K562 (cell line): ENCODE data around the gene RALGPS1. TPM values are rescaled to one million over a fixed set of nuclear protein-coding genes. Genes with fewer than 3 reads are reported as not detected.

Experiments used
- ATAC-seq: fragments of 200-7000 bp; cut with Tn5 transposase; 3 replicates; pipeline ENCODE4 v1.9.1; 2020; ENCODE audit warnings: moderate library complexity
- BruUV-seq: library from RNA; stranded (reverse); fragments of 400-500 nt; replicated peaks from 2 replicates; lab custom pipeline; 2021; lab: Mats Ljungman, UMichigan
- CTCF ChIA-PET: fragments of 300-600 bp; formaldehyde crosslinking; extraction: SDS; loops from one replicate; lab custom pipeline; 2021; ENCODE audit warnings: low intra/inter-chr PET ratio; lab: Yijun Ruan, JAX
- POLR2A ChIA-PET: fragments of 300-600, 350-650 bp; sonication (Branson Sonifier 250); formaldehyde crosslinking; extraction: SDS; loops from one replicate; lab custom pipeline; 2021; ENCODE audit warnings: antibody characterized with exemption, inconsistent platforms; lab: Yijun Ruan, JAX
- DNase-seq, 4 experiments: peaks; one replicate each; pipeline versions ENCODE4 v3.0.0 to v3.0.0-alpha.2; 2011 to 2018; ENCODE audit warnings: low spot score in 3 of 4, mixed read lengths in 3 of 4; ENCODE audit errors: extremely low read depth in 1 of 4
- FAIRE-seq: peaks from 2 replicates; lab custom pipeline; 2011; peaks lifted over from hg19 to GRCh38; lab: Jason Lieb, UNC
- H2AFZ ChIP-seq: 2 replicates; pipeline ENCODE4 v1.6.0; 2011; ENCODE audit warnings: low read depth, low read length, control low read depth, inconsistent platforms
- H3K27ac ChIP-seq: fragments of 200-600 bp; 3 replicates; pipeline ENCODE4 v1.8.0; 2011; ENCODE audit warnings: low read depth, mild to moderate bottlenecking, control low read depth, inconsistent platforms, low read length, moderate library complexity, mixed read lengths; ENCODE audit errors: extremely low read depth
- H3K27me3 ChIP-seq, 2 experiments: fragments of 300-600 bp in 1 of 2; 2 replicates in 1 of 2; 3 replicates in 1 of 2; pipeline versions ENCODE4 v1.6.0 to v1.8.0; 2011; ENCODE audit warnings: inconsistent platforms in 2 of 2, low read length in 2 of 2, mild to moderate bottlenecking in 1 of 2, mixed read lengths in 1 of 2, moderate library complexity in 1 of 2; ENCODE audit not compliant: control insufficient read depth in 2 of 2, insufficient read depth in 2 of 2
- H3K36me3 ChIP-seq: fragments of 300-600 bp; 3 replicates; pipeline ENCODE4 v1.8.0; 2011; ENCODE audit warnings: mild to moderate bottlenecking, low read length, inconsistent platforms; ENCODE audit not compliant: control insufficient read depth, insufficient read depth
- H3K4me1 ChIP-seq, 2 experiments: fragments of 200-600 bp in 1 of 2; replicated peaks in 1 of 2; 2 replicates in 1 of 2; 3 replicates in 1 of 2; pipeline versions ENCODE4 v1.5.1 to v1.8.0; 2011; ENCODE audit warnings: inconsistent platforms in 2 of 2, low read length in 2 of 2, mild to moderate bottlenecking in 1 of 2, mixed read lengths in 1 of 2, moderate library complexity in 1 of 2; ENCODE audit not compliant: control insufficient read depth in 2 of 2, insufficient read depth in 2 of 2
- H3K4me2 ChIP-seq: 2 replicates; pipeline ENCODE4 v1.6.1; 2011; ENCODE audit warnings: low read length, control low read depth, inconsistent platforms, mixed read lengths; ENCODE audit not compliant: insufficient read depth
- H3K4me3 ChIP-seq: fragments of 200-600 bp; sonication (generic), shearing (Covaris generic); 2 replicates; pipeline ENCODE4 v1.5.1; 2016; ENCODE audit warnings: control low read depth, inconsistent platforms
- H3K79me2 ChIP-seq: fragments of 200-600 bp; 3 replicates; pipeline ENCODE4 v1.8.0; 2011; ENCODE audit warnings: low read length, inconsistent platforms; ENCODE audit not compliant: control insufficient read depth, insufficient read depth
- H3K9ac ChIP-seq, 2 experiments: 2 replicates each; pipeline versions ENCODE4 v1.6.0 to v1.6.1; 2011; ENCODE audit warnings: low read depth in 2 of 2, low read length in 2 of 2, control low read depth in 1 of 2, inconsistent platforms in 1 of 2, mild to moderate bottlenecking in 1 of 2, mixed read lengths in 1 of 2; ENCODE audit not compliant: insufficient read depth in 1 of 2
- H3K9me1 ChIP-seq: one replicate; pipeline ENCODE4 v1.6.0; 2011; ENCODE audit warnings: inconsistent platforms, mild to moderate bottlenecking, low read length, moderate library complexity; ENCODE audit not compliant: control insufficient read depth, insufficient read depth
- H3K9me3 ChIP-seq: replicated peaks from 2 replicates; pipeline ENCODE4 v1.5.1; 2011; ENCODE audit warnings: low read depth, low read length, inconsistent platforms; ENCODE audit not compliant: control insufficient read depth, insufficient read depth
- H4K20me1 ChIP-seq: replicated peaks from 2 replicates; pipeline ENCODE4 v1.6.1; 2011; ENCODE audit warnings: low read length, inconsistent platforms, mixed read lengths; ENCODE audit not compliant: control insufficient read depth, insufficient read depth
- DLX4 ChIP-seq: fragments of 250-450 bp; sonication (Bioruptor Pico); IDR thresholded peaks from 2 replicates; pipeline ENCODE4 v1.6.1; 2021; ENCODE audit warnings: mild to moderate bottlenecking
- MEIS2 ChIP-seq: fragments of 450-650 bp; IDR thresholded peaks from 2 replicates; pipeline ENCODE4 v1.6.1; 2014; ENCODE audit warnings: mild to moderate bottlenecking; ENCODE audit not compliant: partially characterized antibody
- NCOA6 ChIP-seq: fragments of 450-650 bp; IDR thresholded peaks from 2 replicates; pipeline ENCODE4 v1.6.1; 2017; ENCODE audit warnings: mild to moderate bottlenecking
- THRB ChIP-seq: fragments of 450-650 bp; formaldehyde crosslinking; conservative IDR thresholded peaks from 2 replicates; pipeline ENCODE4 v1.4.0; 2022; ENCODE audit warnings: mild to moderate bottlenecking, missing genetic modification characterization
- ZNF232 ChIP-seq: sonication (generic); formaldehyde crosslinking; IDR thresholded peaks from 2 replicates; pipeline ENCODE4 v1.8.0; 2022; ENCODE audit warnings: mild to moderate bottlenecking, missing genetic modification reagents
- WGBS: fragments of 100-300 bp; shearing (Covaris generic); methylation state at CpG from one replicate; pipeline ENCODE4 v1.1.6; 2016; ENCODE audit warnings: low coverage, mixed read lengths; ENCODE audit not compliant: insufficient coverage; ENCODE audit errors: missing lambda C conversion rate; 5-methylcytosine and 5-hydroxymethylcytosine counted together
- in situ Hi-C: fragments of 300-500 bp; cut with MboI; formaldehyde crosslinking; loops from 4 replicates; pipeline ENCODE4 v1.15.0; 2018; ENCODE audit warnings: inconsistent platforms, mixed read lengths
- intact Hi-C: fragments of 100-400 bp; cut with micrococcal nuclease; formaldehyde crosslinking; loops from 2 replicates; pipeline ENCODE4 v1.14.2; 2022
- polyA plus RNA-seq, 8 experiments: library from polyadenylated mRNA; depleted of rRNA in 4 of 8; stranded (reverse) in 5 of 8; unstranded in 3 of 8; fragments of >200 nt; fragmentation: Nextera tagmentation in 2 of 8; fragmentation: Illumina TruSeq in 1 of 8; extraction: Ambion mirVana in 2 of 8; extraction: Trizol in 1 of 8; gene quantifications; 2 replicates each; pipeline versions ENCODE4 v1.2.1 to v1.2.3, GENCODE V29; 2011 to 2014; ENCODE audit warnings: inconsistent platforms in 1 of 8, missing spikeins in 1 of 8
- total RNA-seq, 7 experiments: library from RNA; depleted of rRNA in 6 of 7; stranded (reverse); fragments of >200 nt in 6 of 7; fragmentation: Illumina TruSeq in 2 of 7; extraction: Trizol in 2 of 7; gene quantifications; 2 replicates each; pipeline versions ENCODE4 v1.2.1 to v1.2.3, GENCODE V29; 2011 to 2021; ENCODE audit warnings: low replicate concordance in 1 of 7

The RALGPS1 gene
- total and polyA plus RNA-seq, 9 of the 15 experiments (the other 6 are each of a cell fraction or from before 2014, with no cell fraction given): 0.04 to 2.6 (median 1.5) TPM

GRCh38 chr9:127201731-127202130, 287.1 kb downstream of the RALGPS1 start:
- H3K36me3 ChIP-seq: no peaks in the 10 kb centered on the region
- BruUV-seq: no TSS peak
- no peaks in the 10 kb centered on the region for H3K9me3 ChIP-seq
- no peak overlapping the region for H3K4me3 ChIP-seq
- H4K20me1 ChIP-seq: peaks cover 11% of the 10 kb centered on the region
- no peak for FAIRE-seq
- no peak for DNase-seq
- intact Hi-C loops: no loop called here
- no peaks in the 10 kb centered on the region for H3K9me1 ChIP-seq
- peaks cover 0 to 66% of the 10 kb centered on the region in 2 experiments; a peak in 4 of 5 replicates for H3K27me3 ChIP-seq
- ChIA-PET CTCF (no interaction called here), POLR2A (interaction anchor here (0.9 to 1.9 kb wide), 2 partner anchors 8 to 12 kb away, joined by 3 to 6 read pairs; no protein-coding TSS in a partner anchor)
- H3K4me2 ChIP-seq: no peak overlapping the region
- in situ Hi-C loops: loop anchor here (5.0 to 10.0 kb wide), 2 partner anchors 259 to 383 kb away; no protein-coding TSS in a partner anchor
- H3K9ac ChIP-seq: no peak overlapping the region; a peak in 1 of 4 replicates
- H2AFZ ChIP-seq: no peak overlapping the region
- 7% methylated on average over 11 of the region's 11 CpGs for WGBS
- peaks cover 0 to 7% of the 10 kb centered on the region in 2 experiments; a peak in 2 of 5 replicates for H3K4me1 ChIP-seq
- no peaks in the 10 kb centered on the region for H3K79me2 ChIP-seq
- ATAC-seq: no peak
- TF ChIP-seq DLX4 (CRISPR knock-in tag): no peak
- TF ChIP-seq MEIS2: no peak
- TF ChIP-seq NCOA6: no peak
- TF ChIP-seq ZNF232 (CRISPR knock-in tag): no peak
- no peak for TF ChIP-seq THRB (CRISPR knock-in tag)
- H3K27ac ChIP-seq: no peak overlapping the region
